ENCODE data around the gene STXBP4.

The STXBP4 gene

GRCh38 chr17:55122114-55122513 lies 153.5 kb downstream of the STXBP4 start:
- DNase-seq (ENCODE audit: low spot score), result no peak

GRCh38 chr17:55124730-55125360 lies 156.3 kb downstream of the STXBP4 start:
- DNase-seq (ENCODE audit: low spot score), result no peak

- no peak for DNase-seq (ENCODE audit: low spot score)
Measured at GRCh38 chr17:55133583-55133982, 165.0 kb downstream of the STXBP4 start.

- DNase-seq (ENCODE audit: low spot score), result no peak
Measured at GRCh38 chr17:55134486-55135157, 166.1 kb downstream of the STXBP4 start.

- DNase-seq (ENCODE audit: low spot score), result no peak
Measured at GRCh38 chr17:55140809-55141208, 172.2 kb downstream of the STXBP4 start.

GRCh38 chr17:55144518-55144917 lies 176.0 kb downstream of the STXBP4 start:
- no peak for DNase-seq (ENCODE audit: low spot score)

- DNase-seq (ENCODE audit: low spot score), result no peak
Measured at GRCh38 chr17:55149485-55149884, 180.9 kb downstream of the STXBP4 start.

GRCh38 chr17:55152236-55152635 lies 183.7 kb downstream of the STXBP4 start:
- DNase-seq (ENCODE audit: low spot score), result no peak

- DNase-seq (ENCODE audit: low spot score), result no peak
Measured at GRCh38 chr17:55154101-55154500, 185.5 kb downstream of the STXBP4 start.

- DNase-seq (ENCODE audit: low spot score), result no peak
Measured at GRCh38 chr17:55155856-55156560, 187.4 kb downstream of the STXBP4 start.

GRCh38 chr17:55157165-55157564 lies 188.6 kb downstream of the STXBP4 start:
- peak; percentile 6 for DNase-seq (ENCODE audit: low spot score)

GRCh38 chr17:55158439-55158838 lies 189.9 kb downstream of the STXBP4 start:
- DNase-seq (ENCODE audit: low spot score), result no peak

GRCh38 chr17:55159251-55159650 lies 190.7 kb downstream of the STXBP4 start:
- DNase-seq (ENCODE audit: low spot score), result no peak

- DNase-seq (ENCODE audit: low spot score), result no peak
Measured at GRCh38 chr17:55160501-55160900, 191.9 kb downstream of the STXBP4 start.

GRCh38 chr17:55161935-55162555 lies 193.5 kb downstream of the STXBP4 start:
- DNase-seq (ENCODE audit: low spot score), result no peak

- DNase-seq (ENCODE audit: low spot score), result no peak
Measured at GRCh38 chr17:55162556-55162946, 194.0 kb downstream of the STXBP4 start.

GRCh38 chr17:55163408-55163807 lies 194.8 kb downstream of the STXBP4 start:
- no peak for DNase-seq (ENCODE audit: low spot score)

- no peak for DNase-seq (ENCODE audit: low spot score)
Measured at GRCh38 chr17:55166506-55166905, 197.9 kb downstream of the STXBP4 start.

GRCh38 chr17:55167024-55167725 lies 198.6 kb downstream of the STXBP4 start:
- no peak for DNase-seq (ENCODE audit: low spot score)

GRCh38 chr17:55168958-55169687 lies 200.6 kb downstream of the STXBP4 start:
- no peak for DNase-seq (ENCODE audit: low spot score)

GRCh38 chr17:55171634-55172328 lies 203.2 kb downstream of the STXBP4 start:
- no peak for DNase-seq (ENCODE audit: low spot score)
